ENCODE measurements around the gene CEPT1. TPM values are rescaled to one million over a fixed set of nuclear protein-coding genes. Genes with fewer than 3 reads are reported as not detected.

CEPT1 gene
- total and polyA plus RNA-seq, 5 experiments from 2014 or later, result 18.0 to 59.9 (median 28.6) TPM

- peaks cover 43 to 87% (median 85%) of the 10 kb centered on the region in 4 donors for H3K4me1 Mint-ChIP-seq
These were observed 43.5 kb downstream of the CEPT1 start for GRCh38 chr1:111183308-111184069.

GRCh38 chr1:111184663-111185062 is 44.6 kb downstream of the CEPT1 start:
- Mint-ChIP-seq H3K4me3 (no peak overlapping the region), H3K27me3 (no peaks in the 10 kb centered on the region), H3K36me3 (peaks cover 0 to 87% (median 26%) of the 10 kb centered on the region in 3 donors), H3K9me3 (no peaks in the 10 kb centered on the region), H3K27ac (peak overlapping the region in 6 of 10 donors; percentile 7 to 97 (median 40)), H3K4me1 (peaks cover 45 to 91% (median 89%) of the 10 kb centered on the region in 4 donors)
- ATAC-seq (no peak), DNase-seq (no peak)
- POLR2A ChIA-PET, result interaction anchor here (0.7 to 16.0 kb wide), 5 partner anchors 11 to 38 kb away, joined by 3 to 221 read pairs (median 4); partner anchors contain the start of gene DENND2D

More at GRCh38 chr1:111183308-111184069, 43.5 kb downstream of the CEPT1 start:
- no peaks in the 10 kb centered on the region for H3K9me3 Mint-ChIP-seq
- H3K27ac Mint-ChIP-seq, result peak overlapping the region; percentile 24 to 97 (median 72)
- no peak for ATAC-seq
- peaks cover 0 to 85% (median 19%) of the 10 kb centered on the region in 3 donors for H3K36me3 Mint-ChIP-seq
- POLR2A ChIA-PET, result interaction anchor here (0.6 to 16.0 kb wide), 7 partner anchors 9 to 45 kb away, joined by 3 to 221 read pairs (median 7); partner anchors contain the start of gene DENND2D
- DNase-seq, result no peak
- H3K4me3 Mint-ChIP-seq, result no peak overlapping the region
- H3K27me3 Mint-ChIP-seq, result no peaks in the 10 kb centered on the region

- H3K36me3 Mint-ChIP-seq, result peaks cover 30 to 100% (median 75%) of the 10 kb centered on the region in 3 donors
- no peaks in the 10 kb centered on the region for H3K9me3 Mint-ChIP-seq
- peak overlapping the region; percentile 78 to 99 (median 96) for H3K27ac Mint-ChIP-seq
- no peaks in the 10 kb centered on the region for H3K27me3 Mint-ChIP-seq
- ATAC-seq (no peak), DNase-seq (no peak)
- POLR2A ChIA-PET, result interaction anchor here (0.5 to 20.0 kb wide), 9 partner anchors 4 to 258 kb away, joined by 3 to 1200 read pairs (median 6); partner anchors contain the start of genes CEPT1, CHI3L2, DENND2D and DRAM2
- H3K4me1 Mint-ChIP-seq, result peaks cover 67 to 100% (median 99%) of the 10 kb centered on the region in 4 donors
- peak overlapping the region in 8 of 10 donors; percentile 30 to 100 (median 84) for H3K4me3 Mint-ChIP-seq
These were observed 51.0 kb downstream of the CEPT1 start for GRCh38 chr1:111190931-111191451.

GRCh38 chr1:111191496-111191895 is 51.5 kb downstream of the CEPT1 start:
- no peaks in the 10 kb centered on the region for H3K27me3 Mint-ChIP-seq
- ATAC-seq, result no peak

GRCh38 chr1:111192074-111192473 is 52.1 kb downstream of the CEPT1 start:
- DNase-seq, result no peak
- H3K4me3 Mint-ChIP-seq, result peak overlapping the region; percentile 7 to 100 (median 98)
- peaks cover 38 to 100% (median 82%) of the 10 kb centered on the region in 3 donors for H3K36me3 Mint-ChIP-seq
- peaks cover 73 to 100% (median 99%) of the 10 kb centered on the region in 4 donors for H3K4me1 Mint-ChIP-seq
- H3K27me3 Mint-ChIP-seq, result no peaks in the 10 kb centered on the region
- no peak for ATAC-seq
- H3K27ac Mint-ChIP-seq, result peak overlapping the region; percentile 78 to 99 (median 96)
- no peaks in the 10 kb centered on the region for H3K9me3 Mint-ChIP-seq
- POLR2A ChIA-PET, result interaction anchor here (0.8 to 20.0 kb wide), 8 partner anchors 5 to 257 kb away, joined by 3 to 1200 read pairs (median 14); partner anchors contain the start of genes CEPT1, CHI3L2, DENND2D and DRAM2

More at GRCh38 chr1:111191496-111191895, 51.5 kb downstream of the CEPT1 start:
- peak overlapping the region in 9 of 10 donors; percentile 7 to 100 (median 99) for H3K4me3 Mint-ChIP-seq
- POLR2A ChIA-PET, result interaction anchor here (0.8 to 20.0 kb wide), 8 partner anchors 5 to 257 kb away, joined by 3 to 1200 read pairs (median 14); partner anchors contain the start of genes CEPT1, CHI3L2, DENND2D and DRAM2
- no peaks in the 10 kb centered on the region for H3K9me3 Mint-ChIP-seq
- no peak for DNase-seq
- H3K36me3 Mint-ChIP-seq, result peaks cover 35 to 100% (median 80%) of the 10 kb centered on the region in 3 donors
- H3K4me1 Mint-ChIP-seq, result peaks cover 71 to 100% (median 99%) of the 10 kb centered on the region in 4 donors
- H3K27ac Mint-ChIP-seq, result peak overlapping the region; percentile 78 to 99 (median 96)

- Mint-ChIP-seq H3K4me1 (peaks cover 76 to 100% (median 98%) of the 10 kb centered on the region in 4 donors), H3K36me3 (peaks cover 46 to 100% (median 88%) of the 10 kb centered on the region in 3 donors), H3K27me3 (no peaks in the 10 kb centered on the region), H3K4me3 (peak overlapping the region; percentile 56 to 100 (median 98)), H3K9me3 (no peaks in the 10 kb centered on the region), H3K27ac (peak overlapping the region; percentile 78 to 99 (median 96))
- ATAC-seq, result peak in 1 of 2 donors; percentile 39
- no peak for DNase-seq
- POLR2A ChIA-PET, result interaction anchor here (1.8 to 20.0 kb wide), 6 partner anchors 5 to 58 kb away, joined by 5 to 1200 read pairs (median 121); partner anchors contain the start of genes CEPT1, CHI3L2, DENND2D and DRAM2
These were observed 52.9 kb downstream of the CEPT1 start for GRCh38 chr1:111192658-111193519.

GRCh38 chr1:111193712-111194480 is 53.9 kb downstream of the CEPT1 start:
- Mint-ChIP-seq H3K36me3 (peaks cover 56 to 100% (median 88%) of the 10 kb centered on the region in 3 donors), H3K27me3 (no peaks in the 10 kb centered on the region), H3K9me3 (no peaks in the 10 kb centered on the region), H3K4me1 (peaks cover 68 to 100% (median 88%) of the 10 kb centered on the region in 4 donors), H3K27ac (peak overlapping the region; percentile 78 to 99 (median 96)), H3K4me3 (peak overlapping the region; percentile 72 to 100 (median 99))
- no peak for DNase-seq
- no peak for ATAC-seq
- POLR2A ChIA-PET, result interaction anchor here (1.1 to 20.0 kb wide), 5 partner anchors 4 to 141 kb away, joined by 4 to 1200 read pairs (median 221); partner anchors contain the start of genes CEPT1, CHI3L2, DENND2D and DRAM2

GRCh38 chr1:111195002-111195684 is 55.1 kb downstream of the CEPT1 start:
- no peak for DNase-seq
- H3K36me3 Mint-ChIP-seq, result peaks cover 63 to 98% (median 87%) of the 10 kb centered on the region in 3 donors
- peak overlapping the region; percentile 72 to 100 (median 99) for H3K4me3 Mint-ChIP-seq
- peak overlapping the region; percentile 78 to 99 (median 96) for H3K27ac Mint-ChIP-seq
- no peaks in the 10 kb centered on the region for H3K9me3 Mint-ChIP-seq
- H3K27me3 Mint-ChIP-seq, result no peaks in the 10 kb centered on the region
- no peak for ATAC-seq
- POLR2A ChIA-PET, result interaction anchor here (1.1 to 20.0 kb wide), 5 partner anchors 8 to 254 kb away, joined by 3 to 1200 read pairs (median 10); partner anchors contain the start of genes CEPT1, CHI3L2, DRAM2 and WDR77
- peaks cover 62 to 95% (median 78%) of the 10 kb centered on the region in 4 donors for H3K4me1 Mint-ChIP-seq

GRCh38 chr1:111196213-111196612 is 56.2 kb downstream of the CEPT1 start:
- Mint-ChIP-seq H3K27me3 (no peaks in the 10 kb centered on the region), H3K9me3 (no peaks in the 10 kb centered on the region), H3K4me3 (peak overlapping the region; percentile 96 to 100 (median 99)), H3K4me1 (peaks cover 58 to 95% (median 74%) of the 10 kb centered on the region in 4 donors), H3K36me3 (peaks cover 56 to 87% (median 82%) of the 10 kb centered on the region in 3 donors), H3K27ac (peak overlapping the region; percentile 78 to 99 (median 96))
- POLR2A ChIA-PET, result interaction anchor here (0.5 to 20.0 kb wide), 10 partner anchors 8 to 307 kb away, joined by 3 to 1200 read pairs (median 4); partner anchors contain the start of genes ADORA3, CEPT1, CHI3L2 and DRAM2
- no peak for ATAC-seq
- DNase-seq, result no peak

- DNase-seq, result peak; percentile 37 to 83 (median 74)
- Mint-ChIP-seq H3K27ac (peak overlapping the region; percentile 78 to 99 (median 96)), H3K27me3 (no peaks in the 10 kb centered on the region), H3K4me1 (peaks cover 50 to 95% (median 73%) of the 10 kb centered on the region in 4 donors), H3K4me3 (peak overlapping the region; percentile 96 to 100 (median 99)), H3K36me3 (peaks cover 55 to 73% (median 72%) of the 10 kb centered on the region in 3 donors), H3K9me3 (no peaks in the 10 kb centered on the region)
- peak; percentile 43 to 77 for ATAC-seq
- POLR2A ChIA-PET, result interaction anchor here (0.5 to 20.0 kb wide), 9 partner anchors 10 to 251 kb away, joined by 3 to 1200 read pairs (median 9); partner anchors contain the start of genes ATP5PB, CEPT1, CHI3L2 and DRAM2
These were observed 57.7 kb downstream of the CEPT1 start for GRCh38 chr1:111197598-111198284.
